ENCODE results near the gene KPNA5. TPM values are rescaled to one million over a fixed set of nuclear protein-coding genes. Genes with fewer than 3 reads are reported as not detected.
"Not testable (repeated sequence)": the region's sequence is repeated elsewhere in the genome, so short reads cannot be mapped to it uniquely, and the experiment has no call there.

The KPNA5 gene
- total RNA-seq, 1 donor, result 13.2 TPM

DNA sequence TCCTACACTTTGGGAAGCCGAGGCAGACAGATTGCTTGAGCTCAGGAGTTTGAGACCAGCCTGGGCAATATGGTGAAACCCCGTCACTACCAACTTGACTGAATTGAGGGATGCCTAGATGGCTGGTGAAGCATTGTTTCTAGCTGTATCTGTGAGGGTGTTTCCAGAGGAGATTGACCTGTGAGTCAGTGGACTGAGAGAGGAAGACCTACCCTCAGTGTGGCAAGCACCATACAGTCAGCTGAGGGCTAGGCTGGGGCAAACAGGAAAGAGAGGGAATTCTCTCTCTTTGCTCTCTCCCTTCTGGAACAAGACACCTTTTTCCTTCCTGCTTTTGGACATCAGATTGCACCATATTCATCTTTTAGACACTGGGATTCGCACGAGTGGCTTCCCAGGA is 8.7 kb upstream of the KPNA5 start:
- no peak for TF ChIP-seq CTCF (IDR thresholded peaks at IDR 0.05; ENCODE audit: insufficient read depth, low read length)
- DNase-seq (ENCODE audit: low read depth), result no peak

GRCh38 chr6:116676021-116676420 is 5.0 kb upstream of the KPNA5 start:
- no peak for TF ChIP-seq CTCF (IDR thresholded peaks at IDR 0.05; ENCODE audit: insufficient read depth, low read length)

More for the DNA sequence above, 8.7 kb upstream of the KPNA5 start:
- no peak overlapping the region for H3K4me3 ChIP-seq (ENCODE audit: low read depth, low read length)

GRCh38 chr6:116682334-116682712 is 1.3 kb downstream of the KPNA5 start:
- peak; percentile 45 for DNase-seq (ENCODE audit: low read depth)
- H3K4me3 ChIP-seq (ENCODE audit: low read depth, low read length), result peak overlapping the region; percentile 53
- no peak for TF ChIP-seq CTCF (IDR thresholded peaks at IDR 0.05; ENCODE audit: insufficient read depth, low read length)

More at GRCh38 chr6:116676021-116676420, 5.0 kb upstream of the KPNA5 start:
- H3K4me3 ChIP-seq (ENCODE audit: low read depth, low read length), result no peak overlapping the region
- DNase-seq (ENCODE audit: low read depth), result peak; percentile 38

DNA sequence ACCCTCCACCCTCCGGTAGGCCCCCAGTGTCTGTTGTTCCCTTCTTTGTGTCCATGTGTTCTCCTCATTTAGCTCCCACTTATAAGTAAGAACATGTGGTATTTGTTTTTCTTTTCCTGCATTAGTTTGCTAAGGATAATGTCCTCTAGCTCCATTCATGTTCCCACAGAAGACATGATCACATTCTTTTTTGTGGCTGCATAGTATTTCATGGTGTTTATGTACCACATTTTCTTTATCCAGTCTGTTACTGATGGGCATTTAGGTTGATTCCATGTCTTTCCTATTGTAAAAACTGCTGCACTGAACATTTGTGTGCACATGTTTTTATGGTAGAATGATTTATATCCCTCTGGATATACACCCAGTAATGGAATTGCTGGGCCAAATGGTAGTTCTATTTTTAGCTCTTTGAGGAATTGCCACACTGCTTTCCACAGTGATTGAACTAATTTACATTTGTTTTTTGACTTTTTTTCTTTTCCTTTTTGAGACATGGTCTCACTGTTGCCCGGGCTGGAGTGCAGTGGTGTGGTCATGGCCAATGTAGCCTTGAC is 4.5 kb downstream of the KPNA5 start:
- DNase-seq (ENCODE audit: low read depth), result no peak
- H3K4me3 ChIP-seq (ENCODE audit: low read depth, low read length), result no peak overlapping the region
- TF ChIP-seq CTCF (IDR thresholded peaks at IDR 0.05; ENCODE audit: insufficient read depth, low read length), result no peak

DNA sequence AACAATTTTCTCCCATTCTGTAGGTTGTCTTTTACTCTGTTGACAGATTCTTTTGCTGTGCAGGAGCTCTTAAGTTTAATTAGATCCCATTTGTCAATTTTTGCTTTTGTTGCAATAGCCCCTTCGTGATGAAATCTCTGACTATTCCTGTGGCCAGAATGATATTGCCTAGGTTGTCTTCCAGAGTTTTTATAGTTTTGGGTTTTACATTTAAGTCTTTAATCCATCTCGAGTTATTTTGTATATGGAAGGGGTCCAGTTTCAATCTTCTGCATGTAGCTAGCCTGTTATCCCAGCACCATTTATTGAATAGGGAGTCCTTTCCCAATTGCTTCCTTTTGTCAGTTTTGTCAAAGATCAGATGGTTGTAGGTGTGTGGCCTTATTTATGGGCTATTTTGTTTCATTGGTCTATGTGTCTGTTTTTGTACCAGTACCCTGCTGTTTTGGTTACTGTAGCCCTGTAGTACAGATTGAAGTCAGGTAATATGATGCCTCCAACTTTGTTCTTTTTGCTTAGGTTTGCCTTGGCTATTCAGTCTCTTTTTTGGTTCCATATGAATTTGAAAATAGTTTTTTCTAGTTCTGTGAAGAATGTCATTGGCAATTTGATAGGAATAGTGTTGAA is 5.6 kb downstream of the KPNA5 start:
- not testable (repeated sequence) for H3K4me3 ChIP-seq (ENCODE audit: low read depth, low read length)

GRCh38 chr6:116691154-116691553 is 10.1 kb downstream of the KPNA5 start:
- no peak for TF ChIP-seq CTCF (IDR thresholded peaks at IDR 0.05; ENCODE audit: insufficient read depth, low read length)
- no peak overlapping the region for H3K4me3 ChIP-seq (ENCODE audit: low read depth, low read length)
- no peak for DNase-seq (ENCODE audit: low read depth)

More for the DNA sequence above, 5.6 kb downstream of the KPNA5 start:
- not testable (repeated sequence) for DNase-seq (ENCODE audit: low read depth)

GRCh38 chr6:116692873-116693272 is 11.9 kb downstream of the KPNA5 start:
- not testable (repeated sequence) for DNase-seq (ENCODE audit: low read depth); H3K4me3 ChIP-seq (ENCODE audit: low read depth, low read length)

DNA sequence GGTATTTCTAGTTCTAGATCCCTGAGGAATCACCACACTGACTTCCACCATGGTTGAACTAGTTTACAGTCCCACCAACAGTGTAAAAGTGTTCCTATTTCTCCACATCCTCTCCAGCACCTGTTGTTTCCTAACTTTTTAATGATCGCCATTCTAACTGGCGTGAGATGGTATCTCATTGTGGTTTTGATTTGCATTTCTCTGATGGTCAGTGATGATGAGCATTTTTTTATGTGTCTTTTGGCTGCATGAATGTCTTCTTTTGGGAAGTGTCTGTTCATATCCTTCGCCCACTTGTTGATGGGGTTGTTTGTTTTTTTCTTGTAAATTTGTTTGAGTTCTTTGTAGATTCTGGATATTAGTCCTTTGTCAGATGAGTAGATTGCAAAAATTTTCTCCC is 12.3 kb downstream of the KPNA5 start:
- DNase-seq (ENCODE audit: low read depth); H3K4me3 ChIP-seq (ENCODE audit: low read depth, low read length): not testable (repeated sequence)

Measured in fibroblast of the aortic adventitia (primary cell).